Stimulated activated memory B cell treated with anti-CD40 and anti-IgM and Interleukin-4, amounts not matched to agents 10 μg/mL and 1 μg/mL and 100 μg/mL, for 72 hours (primary cell): ENCODE measurements around the gene COPS7A.
"Not testable (repeated sequence)": the region's sequence is repeated elsewhere in the genome, so short reads cannot be mapped to it uniquely, and the experiment has no call there.

Experiments used
- ATAC-seq: fragments of 150-1000 bp; cut with Tn5 transposase; 2 replicates; pipeline ENCODE4 v1.10.0; 2021
- H3K27ac Mint-ChIP-seq: one replicate; pipeline ENCODE4 v1.8.0; 2022; ENCODE audit warnings: mild to moderate bottlenecking, mixed read lengths
- H3K27me3 Mint-ChIP-seq: one replicate; pipeline ENCODE4 v1.8.0; 2022; ENCODE audit warnings: mixed read lengths
- H3K36me3 Mint-ChIP-seq: one replicate; pipeline ENCODE4 v1.8.0; 2022; ENCODE audit warnings: mixed read lengths
- H3K4me1 Mint-ChIP-seq: one replicate; pipeline ENCODE4 v1.8.0; 2022; ENCODE audit warnings: mixed read lengths
- H3K4me3 Mint-ChIP-seq: one replicate; pipeline ENCODE4 v1.8.0; 2022; ENCODE audit warnings: mild to moderate bottlenecking, moderate library complexity, mixed read lengths
- H3K9me3 Mint-ChIP-seq: one replicate; pipeline ENCODE4 v1.8.0; 2022; ENCODE audit warnings: mixed read lengths

Gene COPS7A

DNA sequence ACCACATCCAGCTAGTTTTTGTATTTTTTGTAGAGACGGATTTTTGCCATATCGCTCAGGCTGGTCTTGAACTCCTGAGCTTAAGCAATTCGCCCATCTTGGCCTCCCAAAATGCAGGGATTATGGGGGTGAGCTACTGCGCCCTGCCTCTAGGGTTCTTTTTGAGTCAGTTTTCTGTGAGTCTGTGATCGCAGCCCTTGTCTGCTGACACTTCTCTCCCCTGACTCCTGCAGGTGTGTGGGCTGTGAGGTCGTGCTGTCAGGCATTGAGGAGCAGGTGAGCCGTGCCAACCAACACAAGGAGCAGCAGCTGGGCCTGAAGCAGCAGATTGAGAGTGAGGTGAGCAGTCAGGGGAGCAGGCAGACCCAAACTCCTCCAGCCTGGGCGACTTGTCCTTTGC lies 6.3 kb downstream of the COPS7A start:
- H3K27ac Mint-ChIP-seq, result no peak overlapping the region
- no peaks in the 10 kb centered on the region for H3K9me3 Mint-ChIP-seq
- ATAC-seq, result no peak
- no peak overlapping the region for H3K4me3 Mint-ChIP-seq
- peaks cover 14% of the 10 kb centered on the region for H3K4me1 Mint-ChIP-seq
- peaks cover 55% of the 10 kb centered on the region for H3K36me3 Mint-ChIP-seq
- H3K27me3 Mint-ChIP-seq, result no peaks in the 10 kb centered on the region

DNA sequence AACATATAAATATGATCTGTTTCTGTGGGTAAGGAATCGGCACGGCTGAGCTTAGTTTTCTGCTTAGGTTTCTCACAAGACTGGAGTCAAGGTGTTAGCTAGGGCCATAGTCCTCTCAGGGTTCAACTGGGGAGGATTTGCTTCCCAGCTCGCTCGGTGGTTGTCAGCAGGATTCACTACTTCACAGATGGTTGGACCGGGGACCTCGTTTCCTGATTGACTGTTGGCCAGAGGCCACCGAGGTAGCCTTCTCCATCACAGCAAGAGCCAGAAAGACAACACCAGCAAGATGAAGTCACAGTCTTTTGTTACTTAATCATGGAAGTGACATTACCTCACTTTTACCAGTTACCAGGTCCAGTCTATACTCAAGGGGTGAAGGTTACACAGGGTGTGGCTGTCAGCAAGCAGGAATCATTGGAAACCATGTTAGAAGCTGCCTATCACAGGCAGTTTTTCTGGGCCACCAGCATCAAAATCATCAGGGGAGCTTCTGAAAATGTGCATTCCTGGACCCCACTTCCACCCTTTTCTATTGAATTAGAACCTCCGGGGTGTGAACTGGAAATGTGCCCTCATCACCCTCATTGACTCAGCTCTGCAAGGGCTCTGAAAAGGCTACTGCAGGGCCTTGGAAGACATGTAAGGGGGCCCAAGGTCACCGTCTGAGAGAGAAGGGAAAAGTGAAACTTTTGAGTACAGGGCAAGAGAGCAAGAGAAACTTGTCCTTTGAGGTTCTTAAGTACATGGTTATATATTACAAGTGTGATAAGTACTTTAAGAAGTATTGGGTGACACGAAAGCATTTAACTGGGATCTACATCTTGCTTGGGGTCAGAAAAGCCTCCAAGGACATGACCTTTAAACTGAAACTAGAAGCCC lies 10.9 kb downstream of the COPS7A start:
- Mint-ChIP-seq H3K27ac (no peak overlapping the region), H3K4me1 (peaks cover 19% of the 10 kb centered on the region), H3K9me3 (no peaks in the 10 kb centered on the region), H3K36me3 (peaks cover 33% of the 10 kb centered on the region), H3K27me3 (no peaks in the 10 kb centered on the region), H3K4me3 (no peak overlapping the region)
- no peak for ATAC-seq

DNA sequence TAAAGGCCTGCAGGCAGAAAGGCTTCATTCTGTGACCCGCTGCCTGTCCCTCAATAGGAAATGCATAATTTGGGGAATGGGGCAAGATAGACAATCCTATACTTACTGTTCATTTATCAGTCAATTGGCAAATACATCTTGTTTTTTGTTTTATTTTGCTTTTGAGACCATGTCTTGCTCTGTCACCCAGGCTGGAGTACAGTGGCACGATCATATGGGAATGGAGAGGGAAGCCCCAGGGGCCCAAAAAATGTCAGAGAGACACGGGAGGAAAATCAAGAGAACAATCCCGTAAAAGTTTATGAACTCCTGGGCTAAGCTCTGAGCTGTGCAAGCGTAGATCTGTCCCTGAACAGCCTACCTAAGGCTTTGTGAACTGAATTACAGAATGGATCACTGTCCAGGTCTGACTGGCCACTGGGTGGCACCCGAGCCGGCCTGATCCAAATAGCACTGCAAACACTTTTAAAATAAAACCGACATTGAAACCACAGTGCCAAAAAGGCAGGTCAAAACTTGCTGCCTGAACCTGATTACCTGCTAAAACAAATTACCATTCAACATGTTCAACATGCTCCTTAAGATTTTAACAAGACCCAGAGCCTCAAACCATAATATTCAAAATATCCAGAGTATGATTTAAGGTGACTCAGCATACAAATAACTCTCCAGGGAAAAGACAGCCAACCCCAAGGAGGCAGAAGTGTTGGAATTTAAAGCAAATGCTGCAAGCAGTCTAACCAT lies 11.8 kb downstream of the COPS7A start:
- H3K4me1 Mint-ChIP-seq, result peaks cover 12% of the 10 kb centered on the region
- H3K9me3 Mint-ChIP-seq, result no peaks in the 10 kb centered on the region
- H3K27ac Mint-ChIP-seq, result no peak overlapping the region
- no peaks in the 10 kb centered on the region for H3K27me3 Mint-ChIP-seq
- peaks cover 25% of the 10 kb centered on the region for H3K36me3 Mint-ChIP-seq
- no peak overlapping the region for H3K4me3 Mint-ChIP-seq
- ATAC-seq, result peak; percentile 57

DNA sequence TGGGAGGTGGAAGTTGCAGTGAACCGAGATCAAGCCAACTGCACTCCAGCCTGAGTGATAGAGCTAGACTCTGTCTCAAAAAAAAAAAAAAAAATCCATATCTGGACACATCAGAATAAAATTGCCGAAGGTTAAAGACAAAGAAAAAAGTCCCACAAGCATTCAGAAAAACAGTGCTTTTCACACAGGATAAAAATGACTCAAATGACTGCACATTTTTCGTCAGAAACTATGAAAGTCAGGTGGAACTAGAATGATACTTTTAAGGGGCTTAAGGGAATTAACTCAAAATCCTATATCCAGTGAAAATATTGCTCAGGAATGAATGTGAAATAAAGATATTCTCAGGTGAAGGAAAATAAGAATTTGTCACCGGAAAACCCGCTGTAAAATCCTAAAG lies 12.9 kb downstream of the COPS7A start:
- Mint-ChIP-seq H3K27ac (no peak overlapping the region), H3K27me3 (no peaks in the 10 kb centered on the region), H3K36me3 (peaks cover 13% of the 10 kb centered on the region), H3K4me1 (peaks cover 6% of the 10 kb centered on the region), H3K4me3 (no peak overlapping the region), H3K9me3 (no peaks in the 10 kb centered on the region)
- no peak for ATAC-seq

DNA sequence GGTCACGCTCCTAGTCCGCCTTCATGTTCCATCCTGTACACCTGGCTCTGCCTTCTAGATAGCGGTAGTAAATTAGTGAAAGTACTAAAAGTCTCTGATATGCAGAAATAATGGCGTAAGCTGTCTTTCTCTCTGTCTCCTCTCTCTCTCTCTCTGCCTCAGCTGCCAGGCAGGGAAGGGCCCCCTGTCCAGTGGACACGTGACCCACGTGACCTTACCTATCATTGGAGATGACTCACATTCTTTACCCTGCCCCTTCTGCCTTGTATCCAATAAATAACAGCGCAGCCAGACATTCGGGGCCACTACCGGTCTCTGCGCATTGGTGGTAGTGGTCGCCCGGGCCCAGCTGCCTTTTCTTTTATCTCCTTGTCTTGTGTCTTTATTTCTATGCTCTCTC lies 18.2 kb downstream of the COPS7A start:
- Mint-ChIP-seq H3K36me3 (peaks cover 32% of the 10 kb centered on the region), H3K27ac (peak overlapping the region; percentile 18), H3K4me1 (peaks cover 18% of the 10 kb centered on the region)
- not testable (repeated sequence) for H3K4me3 Mint-ChIP-seq, ATAC-seq, H3K9me3 Mint-ChIP-seq, H3K27me3 Mint-ChIP-seq

DNA sequence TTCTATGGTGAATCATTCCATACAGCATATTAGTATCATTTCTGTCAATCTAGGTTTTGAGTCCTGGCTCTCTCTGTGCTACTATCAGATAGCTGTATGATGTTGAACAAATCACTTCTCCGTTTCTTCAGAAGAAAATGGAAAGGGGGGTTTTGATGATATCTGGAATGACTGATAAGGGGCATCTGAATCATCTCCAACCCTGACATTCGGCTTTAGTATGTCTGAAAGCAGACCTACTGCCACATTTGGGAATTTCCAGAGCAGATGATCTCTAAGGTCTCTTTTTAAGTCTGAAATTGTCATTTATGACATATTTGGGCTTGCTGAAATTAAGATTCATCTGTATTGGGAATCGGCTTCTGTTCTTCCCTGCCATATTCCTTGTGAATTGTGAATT lies 19.0 kb downstream of the COPS7A start:
- Mint-ChIP-seq H3K4me3 (no peak overlapping the region), H3K27ac (peak overlapping the region; percentile 18), H3K27me3 (no peaks in the 10 kb centered on the region), H3K36me3 (peaks cover 39% of the 10 kb centered on the region), H3K9me3 (peaks cover 5% of the 10 kb centered on the region), H3K4me1 (peaks cover 25% of the 10 kb centered on the region)
- ATAC-seq, result no peak

DNA sequence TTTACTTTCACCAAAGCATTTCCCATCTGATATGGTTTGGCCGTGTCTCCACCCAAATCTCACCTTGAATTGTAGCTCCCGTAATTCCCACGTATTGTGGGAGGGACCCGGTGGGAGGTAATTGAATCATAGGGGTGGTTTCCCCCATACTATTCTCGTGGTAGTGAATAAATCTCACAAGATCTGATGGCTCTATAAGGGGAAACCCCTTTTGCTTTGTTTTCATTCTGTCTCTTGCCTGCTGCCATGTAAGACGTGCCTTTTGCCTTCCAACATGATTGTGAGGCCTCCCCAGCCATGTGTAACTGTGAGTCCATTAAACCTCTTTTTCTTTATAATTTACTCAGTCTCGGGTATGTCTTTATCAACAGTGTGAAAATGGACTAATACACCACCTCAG lies 19.5 kb downstream of the COPS7A start:
- Mint-ChIP-seq H3K4me1 (peaks cover 30% of the 10 kb centered on the region), H3K36me3 (peaks cover 44% of the 10 kb centered on the region)
- H3K9me3 Mint-ChIP-seq, ATAC-seq, H3K27me3 Mint-ChIP-seq, H3K4me3 Mint-ChIP-seq, H3K27ac Mint-ChIP-seq: not testable (repeated sequence)

DNA sequence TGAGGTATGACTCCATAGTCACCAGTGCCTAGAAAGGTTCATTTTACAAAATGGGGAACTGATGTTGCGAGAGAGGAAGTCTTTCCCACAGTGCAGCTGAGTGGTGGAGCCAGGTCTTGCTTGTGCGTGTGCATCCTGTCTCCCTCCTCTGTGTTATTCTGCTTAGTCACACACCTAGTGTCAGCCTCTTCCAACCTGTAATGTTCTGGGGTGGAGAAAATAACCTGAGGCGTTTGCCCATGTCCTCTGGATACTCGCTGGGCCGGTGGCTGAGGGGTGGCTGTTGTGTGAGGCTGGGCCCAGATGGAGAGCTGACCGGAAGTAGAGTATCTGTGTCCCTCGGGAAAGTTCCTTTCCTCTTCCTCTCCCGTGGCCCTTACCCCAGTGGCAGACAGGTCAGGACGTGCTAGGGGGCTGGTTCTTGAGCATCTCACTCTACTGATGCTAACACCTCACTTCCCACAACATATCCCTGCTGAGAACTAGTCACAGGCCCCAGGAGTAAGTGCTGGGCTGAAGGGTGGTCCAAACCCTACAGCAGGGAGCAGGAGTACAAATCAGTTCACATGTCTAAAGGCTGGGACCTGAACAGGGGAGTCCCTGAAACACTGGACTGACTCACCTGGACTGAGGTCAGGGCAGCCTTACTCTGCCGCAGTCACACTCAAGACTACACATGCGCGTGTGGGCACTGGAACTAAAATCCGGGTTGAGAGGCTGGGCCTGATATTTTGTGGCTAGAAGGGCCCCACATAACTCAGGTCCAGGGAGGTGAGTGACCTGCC lies 22.1 kb downstream of the COPS7A start:
- Mint-ChIP-seq H3K27me3 (no peaks in the 10 kb centered on the region), H3K4me1 (peaks cover 34% of the 10 kb centered on the region), H3K4me3 (no peak overlapping the region), H3K27ac (peak overlapping the region; percentile 77), H3K36me3 (peaks cover 69% of the 10 kb centered on the region), H3K9me3 (peaks cover 5% of the 10 kb centered on the region)
- peak; percentile 97 for ATAC-seq

DNA sequence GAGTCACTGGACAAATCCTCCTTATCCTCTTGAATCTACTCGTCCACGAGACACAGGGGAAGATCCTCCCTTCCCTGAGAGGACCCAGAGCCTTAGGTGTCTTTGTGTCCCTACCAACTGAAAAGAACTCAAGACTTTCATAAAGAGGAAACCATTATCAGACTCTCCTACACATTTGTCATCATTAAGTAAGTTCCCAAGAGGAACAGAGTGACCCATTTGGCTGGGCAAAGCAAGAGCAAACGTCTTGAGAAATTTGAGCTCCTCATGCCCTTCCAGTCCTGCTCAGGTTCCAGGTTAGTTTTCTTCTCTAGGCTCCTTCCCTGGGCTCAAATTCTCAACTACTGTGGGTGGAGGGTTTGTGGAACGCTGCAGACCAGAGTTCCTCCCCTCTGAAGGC lies 23.4 kb downstream of the COPS7A start:
- H3K4me1 Mint-ChIP-seq, result peaks cover 43% of the 10 kb centered on the region
- no peak for ATAC-seq
- no peaks in the 10 kb centered on the region for H3K27me3 Mint-ChIP-seq
- peaks cover 72% of the 10 kb centered on the region for H3K36me3 Mint-ChIP-seq
- H3K4me3 Mint-ChIP-seq, result no peak overlapping the region
- H3K9me3 Mint-ChIP-seq, result peaks cover 5% of the 10 kb centered on the region
- H3K27ac Mint-ChIP-seq, result peak overlapping the region; percentile 77

DNA sequence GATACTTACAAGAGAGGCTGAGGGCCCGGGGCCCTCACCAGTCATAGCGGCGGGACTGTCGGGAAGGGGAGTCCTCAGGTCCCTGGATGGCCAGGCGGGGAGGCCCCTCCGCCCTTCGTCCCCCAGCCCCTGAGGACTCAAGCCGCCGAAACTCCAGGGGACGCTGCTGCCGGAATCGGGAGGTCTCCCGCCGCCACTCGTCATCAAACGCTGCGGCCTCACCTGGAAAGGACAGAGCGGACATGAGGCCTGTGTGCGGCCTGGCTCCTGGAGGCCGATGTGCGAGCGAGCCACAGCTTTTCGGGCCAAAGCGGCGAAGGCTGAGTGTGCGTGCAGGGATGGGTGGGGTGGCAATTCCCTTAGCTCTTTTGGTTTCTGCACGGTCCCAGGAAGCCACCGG lies 24.9 kb downstream of the COPS7A start:
- ATAC-seq, result no peak
- Mint-ChIP-seq H3K27ac (no peak overlapping the region), H3K9me3 (no peaks in the 10 kb centered on the region), H3K27me3 (no peaks in the 10 kb centered on the region), H3K36me3 (peaks cover 72% of the 10 kb centered on the region), H3K4me3 (no peak overlapping the region), H3K4me1 (peaks cover 52% of the 10 kb centered on the region)

DNA sequence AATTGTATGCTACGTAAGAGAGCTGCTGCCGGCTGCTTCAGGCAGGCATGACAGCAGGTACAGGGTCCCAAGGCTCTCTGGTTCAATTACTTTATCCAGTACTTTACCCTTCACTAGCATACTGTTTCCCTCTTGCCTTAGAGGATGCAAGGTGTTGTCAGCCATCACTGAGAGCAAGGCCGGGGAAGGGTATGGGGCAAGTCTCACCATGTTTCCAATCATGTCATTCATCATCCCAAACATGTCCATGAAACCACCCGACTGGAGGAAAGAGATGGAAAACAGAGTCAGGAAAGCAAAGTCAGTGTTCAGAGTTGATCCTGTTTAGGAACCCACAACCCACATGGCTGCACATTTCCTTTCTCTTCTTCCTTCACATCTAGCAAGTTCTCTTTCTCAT lies 26.7 kb downstream of the COPS7A start:
- Mint-ChIP-seq H3K36me3 (peaks cover 59% of the 10 kb centered on the region), H3K27ac (no peak overlapping the region), H3K4me3 (no peak overlapping the region), H3K27me3 (no peaks in the 10 kb centered on the region), H3K9me3 (no peaks in the 10 kb centered on the region), H3K4me1 (peaks cover 48% of the 10 kb centered on the region)
- ATAC-seq, result no peak

DNA sequence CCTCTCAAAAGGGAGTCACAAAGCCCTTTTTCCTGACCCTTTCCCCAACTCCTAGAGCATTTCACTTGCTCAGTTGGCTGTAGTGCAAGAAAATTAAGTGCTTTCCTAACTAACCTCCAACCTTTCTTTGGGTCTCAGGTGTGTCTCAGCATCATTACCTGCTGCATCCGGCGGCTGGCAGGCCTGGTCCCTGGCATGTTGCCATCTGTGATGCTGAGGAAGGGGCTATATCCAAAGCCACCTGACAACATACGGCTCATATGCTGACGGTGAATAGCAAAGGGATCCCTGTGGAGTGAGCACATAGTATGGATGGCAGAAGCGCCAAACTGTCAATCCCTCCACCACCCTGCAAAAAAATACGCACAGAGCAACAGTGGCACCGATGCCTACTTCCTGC lies 27.9 kb downstream of the COPS7A start:
- peak overlapping the region; percentile 98 for H3K27ac Mint-ChIP-seq
- peak overlapping the region; percentile 94 for H3K4me3 Mint-ChIP-seq
- H3K36me3 Mint-ChIP-seq, result peaks cover 47% of the 10 kb centered on the region

DNA sequence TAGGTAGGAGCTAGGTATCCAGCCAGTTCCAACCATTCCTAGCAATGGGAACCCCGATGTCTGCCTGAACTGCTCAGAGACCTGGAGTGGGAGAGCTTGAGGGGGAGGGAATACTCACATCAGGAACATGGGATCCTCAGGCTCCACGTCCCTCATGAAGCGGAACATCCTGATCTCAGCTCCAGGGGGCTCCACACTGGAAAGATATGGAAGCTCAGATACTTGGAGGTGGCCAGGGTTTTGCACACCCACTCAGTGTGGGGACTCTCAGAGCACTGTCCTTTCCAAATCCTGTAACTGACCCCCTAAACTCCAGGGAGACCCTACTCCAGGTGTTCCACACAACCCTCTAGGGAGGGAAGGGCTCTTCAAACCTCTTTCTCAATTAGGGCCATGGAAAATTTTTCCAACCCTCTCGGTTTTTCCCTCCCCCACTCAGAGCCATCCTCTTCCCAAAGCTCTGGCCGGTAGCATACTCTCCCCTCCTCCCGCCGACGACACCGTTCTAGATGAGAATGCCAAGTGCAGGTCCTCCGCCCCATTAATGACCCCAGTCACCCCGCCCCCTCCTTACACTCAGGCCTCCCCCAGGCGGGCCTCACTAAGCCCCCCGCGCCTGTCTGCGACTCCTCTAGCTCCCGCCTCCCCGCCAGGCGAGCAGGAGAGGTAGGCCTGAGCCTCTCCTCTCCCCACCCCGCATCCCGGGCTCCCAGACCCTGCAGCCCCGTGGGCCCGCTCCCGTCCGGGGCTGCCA lies 28.5 kb downstream of the COPS7A start:
- H3K4me3 Mint-ChIP-seq, result peak overlapping the region; percentile 94
- peak; percentile 1 for ATAC-seq

More for the DNA sequence above, 27.9 kb downstream of the COPS7A start:
- peaks cover 38% of the 10 kb centered on the region for H3K4me1 Mint-ChIP-seq
- no peak for ATAC-seq
- H3K9me3 Mint-ChIP-seq, result no peaks in the 10 kb centered on the region
- no peaks in the 10 kb centered on the region for H3K27me3 Mint-ChIP-seq

DNA sequence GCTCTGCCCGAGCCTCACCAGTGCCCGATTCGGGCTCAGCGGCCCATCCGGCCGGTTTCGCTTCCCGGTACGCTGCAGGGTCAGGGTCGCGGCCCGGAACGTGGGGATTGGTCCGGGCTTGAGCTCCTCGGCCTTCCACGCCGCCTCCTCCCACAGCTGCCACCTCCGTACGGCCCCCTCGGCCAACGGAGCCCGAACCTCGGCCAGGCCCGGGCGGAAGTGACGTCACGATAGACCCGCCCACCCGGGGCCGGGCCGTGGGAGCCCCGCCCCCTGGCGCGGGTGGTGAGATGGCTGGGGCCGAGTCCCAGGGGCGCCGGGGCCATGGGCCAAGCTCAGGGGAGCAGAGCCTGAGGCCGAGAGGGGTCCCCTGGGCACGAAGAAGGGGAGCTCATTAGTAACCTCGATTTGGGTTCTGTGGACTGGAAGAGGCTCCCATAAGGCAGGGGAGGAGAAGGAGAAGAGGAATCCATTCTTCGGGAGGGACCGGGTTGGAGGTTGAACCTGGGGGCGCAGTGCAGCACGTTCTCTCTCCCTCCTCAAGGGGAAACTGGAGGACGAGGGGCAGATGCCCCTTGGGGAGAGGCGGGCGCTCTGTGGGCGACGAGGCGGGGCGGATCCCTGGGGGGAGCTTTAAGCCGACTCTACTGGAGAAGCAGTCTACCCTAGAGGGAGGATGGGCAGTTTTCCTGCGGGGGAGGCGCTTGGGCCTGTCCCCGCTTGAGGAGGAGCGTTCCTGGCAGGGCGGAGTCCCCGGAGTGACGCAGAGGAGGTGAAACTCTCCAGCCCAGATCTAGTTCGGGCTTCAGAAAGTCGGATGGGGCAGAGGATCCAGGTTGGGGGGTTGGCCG lies 29.3 kb downstream of the COPS7A start, which contains the start of gene MLF2:
Gene MLF2, minus strand, starts transcription at position 221 of the 851 bp plus-strand sequence. CDS start 807 bp downstream, outside the sequence.
- peaks cover 28% of the 10 kb centered on the region for H3K4me1 Mint-ChIP-seq
- no peaks in the 10 kb centered on the region for H3K27me3 Mint-ChIP-seq
- no peaks in the 10 kb centered on the region for H3K9me3 Mint-ChIP-seq
- ATAC-seq, result peak; percentile 95
- H3K4me3 Mint-ChIP-seq, result peak within 1 kb of the TSS; percentile 94
- peaks cover 34% of the 10 kb centered on the region for H3K36me3 Mint-ChIP-seq
- H3K27ac Mint-ChIP-seq, result peak within 1 kb of the TSS; percentile 98

More for the DNA sequence above, 28.5 kb downstream of the COPS7A start:
- H3K9me3 Mint-ChIP-seq, result no peaks in the 10 kb centered on the region
- peaks cover 42% of the 10 kb centered on the region for H3K36me3 Mint-ChIP-seq
- H3K4me1 Mint-ChIP-seq, result peaks cover 36% of the 10 kb centered on the region
- no peaks in the 10 kb centered on the region for H3K27me3 Mint-ChIP-seq
- H3K27ac Mint-ChIP-seq, result peak overlapping the region; percentile 98
